Measurements from ENCODE around the gene SCN4A. TPM values are rescaled to one million over a fixed set of nuclear protein-coding genes. Genes with fewer than 3 reads are reported as not detected.

SCN4A gene
- polyA plus RNA-seq, 2 of the 4 experiments (the other 2 are of a cell fraction): 0.03 to 0.06 TPM

DNA sequence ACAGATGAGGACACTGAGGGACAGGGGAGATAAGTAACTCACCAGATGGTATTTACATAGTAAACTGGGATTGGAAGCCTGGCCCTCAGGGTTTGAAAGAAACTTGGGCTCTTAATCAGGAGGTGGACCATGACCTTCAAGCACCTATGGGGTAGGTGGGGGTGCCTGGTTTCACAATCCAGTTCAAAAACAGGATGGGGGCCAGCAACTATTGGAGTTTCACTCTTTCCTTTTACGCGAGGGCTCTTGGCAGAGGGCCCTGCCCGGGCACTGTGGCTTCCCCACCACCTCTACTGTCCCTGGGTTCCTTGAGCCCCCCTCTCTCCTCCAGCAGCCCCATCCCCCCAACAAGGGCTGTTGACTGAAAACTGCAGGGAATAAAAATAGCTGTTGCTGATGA, 14.1 kb upstream of the SCN4A start (continued):
- TF ChIP-seq RAD21 (conservative IDR thresholded peaks at IDR 0.05 in 1 of 2, IDR thresholded peaks at IDR 0.05 in 1 of 2) (no peak), HMGXB4 (CRISPR knock-in tag; IDR thresholded peaks at IDR 0.05; ENCODE audit: borderline replicate concordance) (no peak)

DNA sequence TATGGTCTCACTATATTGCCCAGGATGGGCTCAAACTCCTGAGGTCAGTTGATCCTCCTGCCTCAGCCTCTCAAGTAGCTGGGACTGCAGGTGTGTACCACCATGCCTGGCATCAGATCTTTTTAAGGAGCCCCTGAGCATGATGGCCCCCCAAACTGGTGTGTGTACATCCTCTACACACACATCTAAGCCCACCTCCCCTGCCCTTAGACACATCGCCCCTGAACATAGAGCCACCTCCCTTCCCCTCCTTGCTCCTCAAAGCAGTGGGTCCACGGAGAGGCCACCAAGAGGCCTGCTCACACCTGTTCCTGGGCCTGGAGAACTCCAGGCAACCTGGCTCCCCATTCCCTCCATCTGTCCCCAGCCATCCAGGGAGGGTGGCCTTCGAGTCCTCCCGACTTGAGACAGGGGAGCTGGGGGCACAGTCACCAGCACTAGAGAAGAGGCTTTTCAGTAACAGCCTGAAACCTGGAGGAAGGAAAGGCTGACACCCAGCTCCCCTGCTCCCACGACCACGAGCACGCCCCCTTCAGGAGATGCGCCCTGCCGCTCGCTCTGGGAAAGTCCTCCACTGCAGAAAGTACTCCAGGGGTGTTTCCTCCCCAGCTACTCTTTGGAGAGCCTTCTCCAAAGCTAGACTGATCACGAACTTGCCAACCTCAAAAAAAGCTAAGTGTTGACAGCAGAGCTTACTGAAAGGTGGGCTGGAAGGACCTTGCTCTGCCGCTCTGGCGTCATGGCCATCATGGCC, 12.8 kb upstream of the SCN4A start:
- no peak for TF ChIP-seq ELK1 (IDR thresholded peaks at IDR 0.05; ENCODE audit: low read depth, low read length)
- TF ChIP-seq KDM5A (IDR thresholded peaks at IDR 0.05): no peak
- no peak for TF ChIP-seq KDM1A (IDR thresholded peaks at IDR 0.05; ENCODE audit: low read depth)
- WGBS (ENCODE audit: missing lambda C conversion rate): 75% methylated on average over 12 of the region's 13 CpGs

DNA sequence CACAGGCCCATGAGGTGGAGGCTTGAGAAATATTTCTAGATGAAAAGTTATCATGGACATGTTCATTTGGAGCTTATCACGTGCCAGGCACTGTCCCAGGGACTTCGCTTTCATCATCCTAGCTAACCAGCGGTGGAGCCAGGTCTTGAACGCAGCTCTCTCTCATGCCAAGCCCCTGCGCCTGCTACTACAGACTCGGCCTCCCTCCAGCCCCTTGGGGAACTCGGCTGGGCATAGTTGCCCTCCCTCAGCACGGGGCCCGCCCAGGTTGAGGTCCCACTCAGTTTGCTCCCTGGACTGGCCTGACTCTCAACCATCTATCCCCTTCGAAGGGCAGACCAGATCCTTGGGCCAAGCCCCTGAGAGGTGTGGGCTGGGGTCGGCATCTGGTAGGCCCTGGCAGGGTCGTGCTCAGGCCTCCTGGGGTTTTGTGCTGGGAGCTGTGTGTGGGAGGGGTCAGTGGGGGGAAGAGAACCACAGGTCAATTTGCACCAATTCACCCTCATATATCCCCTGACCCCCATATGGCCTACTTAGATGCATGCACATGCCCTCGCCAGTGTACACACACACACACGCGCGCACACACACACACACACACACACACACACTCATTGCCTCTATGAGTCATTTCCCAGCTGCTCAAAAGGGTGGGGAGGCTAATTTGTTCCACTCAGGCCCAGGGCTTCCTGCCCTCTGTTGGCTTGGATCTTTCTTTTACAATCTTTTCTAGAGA, 12.1 kb upstream of the SCN4A start:
- no peak for ATAC-seq
- Histone ChIP-seq H3K4me3 (no peak overlapping the region), H3K4me2 (no peak overlapping the region), H3K9me3 (peaks cover 15% of the 10 kb centered on the region), H3K4me1 (peaks cover 6% of the 10 kb centered on the region; the same call in 1 of the 3 replicates), H3K27ac (no peak overlapping the region)
- no peak for FAIRE-seq
- TF ChIP-seq HEYL (CRISPR knock-in tag; IDR thresholded peaks at IDR 0.05) (no peak), FOSL2 (IDR thresholded peaks at IDR 0.05) (no peak), FOSL2 (CRISPR knock-in tag; IDR thresholded peaks at IDR 0.05) (peak; percentile 54)
- 84% methylated on average over 16 of the region's 16 CpGs for WGBS (ENCODE audit: missing lambda C conversion rate)
- CTCF ChIA-PET: interaction anchor here (0.5 to 14.8 kb wide), 19 partner anchors 10 to 204 kb away, joined by 3 to 150 read pairs (median 4); partner anchors contain the start of gene GH1
- POLR2A ChIA-PET: no interaction called here
- DNase-seq (ENCODE audit: low read depth in 1 of 2, low spot score in 1 of 2): peak in 1 of 2 experiments; percentile 41

More for the DNA sequence above, 12.8 kb upstream of the SCN4A start:
- FAIRE-seq (no peak), ATAC-seq (no peak), DNase-seq (ENCODE audit: low read depth in 1 of 2, low spot score in 1 of 2) (no peak)
- Histone ChIP-seq H3K9me3 (peaks cover 15% of the 10 kb centered on the region), H3K4me1 (peaks cover 6% of the 10 kb centered on the region; the same call in 1 of the 3 replicates), H3K27ac (no peak overlapping the region), H3K4me2 (no peak overlapping the region), H3K4me3 (no peak overlapping the region)
- ChIA-PET CTCF (interaction anchor here (0.8 to 14.8 kb wide), 17 partner anchors 8 to 195 kb away, joined by 3 to 150 read pairs (median 4); partner anchors contain the start of gene GH1), POLR2A (no interaction called here)

DNA sequence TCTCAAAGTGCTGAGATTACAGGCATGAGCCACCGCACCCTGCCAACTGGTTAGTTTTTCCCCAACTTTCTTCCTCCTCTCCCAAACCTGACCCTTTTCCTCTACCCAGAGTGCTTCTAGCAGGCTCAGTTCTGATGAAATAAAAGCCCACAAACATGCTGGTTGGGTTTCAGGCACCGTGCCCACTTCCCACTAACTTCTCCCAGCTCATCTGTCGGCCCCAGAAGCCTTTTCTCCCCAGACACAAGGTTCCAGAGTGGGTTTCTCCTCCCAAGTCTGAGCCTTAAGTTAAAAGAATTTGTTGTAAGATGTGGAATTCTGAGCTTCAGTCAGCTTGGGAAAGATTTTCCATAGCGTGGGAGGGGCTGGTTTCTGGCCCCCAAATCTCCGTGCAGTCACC, 11.5 kb upstream of the SCN4A start:
- ChIA-PET POLR2A (no interaction called here), CTCF (interaction anchor here (0.5 to 14.8 kb wide), 11 partner anchors 11 to 205 kb away, joined by 3 to 150 read pairs (median 4); partner anchors contain the start of genes GH1 and SCN4A)
- H3K4me3 ChIP-seq: no peak overlapping the region
- H3K9me3 ChIP-seq: peaks cover 15% of the 10 kb centered on the region
- ATAC-seq: no peak
- peaks cover 6% of the 10 kb centered on the region; the same call in 1 of the 3 replicates for H3K4me1 ChIP-seq
- WGBS (ENCODE audit: missing lambda C conversion rate): 68% methylated on average over 5 of the region's 5 CpGs
- H3K4me2 ChIP-seq: no peak overlapping the region
- H3K27ac ChIP-seq: no peak overlapping the region
- no peak for FAIRE-seq
- no peak for DNase-seq (ENCODE audit: low read depth in 1 of 2, low spot score in 1 of 2)
- TF ChIP-seq ZNF302 (CRISPR knock-in tag; IDR thresholded peaks at IDR 0.05): no peak
- TF ChIP-seq, protein P1, sequence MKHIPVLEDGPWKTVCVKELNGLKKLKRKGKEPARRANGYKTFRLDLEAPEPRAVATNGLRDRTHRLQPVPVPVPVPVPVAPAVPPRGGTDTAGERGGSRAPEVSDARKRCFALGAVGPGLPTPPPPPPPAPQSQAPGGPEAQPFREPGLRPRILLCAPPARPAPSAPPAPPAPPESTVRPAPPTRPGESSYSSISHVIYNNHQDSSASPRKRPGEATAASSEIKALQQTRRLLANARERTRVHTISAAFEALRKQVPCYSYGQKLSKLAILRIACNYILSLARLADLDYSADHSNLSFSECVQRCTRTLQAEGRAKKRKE (CRISPR knock-in tag; IDR thresholded peaks at IDR 0.05; ENCODE audit: low read depth): no peak
- TF ChIP-seq RCOR1 (IDR thresholded peaks at IDR 0.05; ENCODE audit: low read depth, low read length): no peak
- TF ChIP-seq ZSCAN20 (CRISPR knock-in tag; IDR thresholded peaks at IDR 0.05): no peak
- TF ChIP-seq TFCP2L1 (CRISPR knock-in tag; IDR thresholded peaks at IDR 0.05): no peak
- TF ChIP-seq EP300 (IDR thresholded peaks at IDR 0.05): no peak
- TF ChIP-seq ZFP36 (IDR thresholded peaks at IDR 0.05; ENCODE audit: borderline replicate concordance, partially characterized antibody): no peak
- no peak for TF ChIP-seq RARB (CRISPR knock-in tag; IDR thresholded peaks at IDR 0.05)
- no peak for TF ChIP-seq ELK1 (IDR thresholded peaks at IDR 0.05; ENCODE audit: low read depth, low read length)
- TF ChIP-seq HOXA7 (CRISPR knock-in tag; IDR thresholded peaks at IDR 0.05): no peak
- TF ChIP-seq CTCF (IDR thresholded peaks at IDR 0.05): no peak
- no peak for TF ChIP-seq NFE2L2 (conservative IDR thresholded peaks at IDR 0.05; ENCODE audit: low read length)
- TF ChIP-seq TP53 (CRISPR knock-in tag; IDR thresholded peaks at IDR 0.05): no peak
- no peak for TF ChIP-seq HEYL (CRISPR knock-in tag; IDR thresholded peaks at IDR 0.05)
- TF ChIP-seq GATA3 (IDR thresholded peaks at IDR 0.05; ENCODE audit: borderline replicate concordance): no peak
- no peak for TF ChIP-seq FOXS1 (CRISPR knock-in tag; IDR thresholded peaks at IDR 0.05)
